Stimulated activated naive CD4-positive, alpha-beta T cell (primary cell): ENCODE measurements around the gene PLXND1.

Experiments used
- DNase-seq, 6 experiments: peaks; one replicate each; lab custom pipeline; 2025; lab: John Stamatoyannopoulos, UW

PLXND1 gene

GRCh38 chr3:129626744-129627349 lies 20.4 kb upstream of the PLXND1 start:
- DNase-seq: peak in 4 of 6 experiments; percentile 13 to 51 (median 34)

DNA sequence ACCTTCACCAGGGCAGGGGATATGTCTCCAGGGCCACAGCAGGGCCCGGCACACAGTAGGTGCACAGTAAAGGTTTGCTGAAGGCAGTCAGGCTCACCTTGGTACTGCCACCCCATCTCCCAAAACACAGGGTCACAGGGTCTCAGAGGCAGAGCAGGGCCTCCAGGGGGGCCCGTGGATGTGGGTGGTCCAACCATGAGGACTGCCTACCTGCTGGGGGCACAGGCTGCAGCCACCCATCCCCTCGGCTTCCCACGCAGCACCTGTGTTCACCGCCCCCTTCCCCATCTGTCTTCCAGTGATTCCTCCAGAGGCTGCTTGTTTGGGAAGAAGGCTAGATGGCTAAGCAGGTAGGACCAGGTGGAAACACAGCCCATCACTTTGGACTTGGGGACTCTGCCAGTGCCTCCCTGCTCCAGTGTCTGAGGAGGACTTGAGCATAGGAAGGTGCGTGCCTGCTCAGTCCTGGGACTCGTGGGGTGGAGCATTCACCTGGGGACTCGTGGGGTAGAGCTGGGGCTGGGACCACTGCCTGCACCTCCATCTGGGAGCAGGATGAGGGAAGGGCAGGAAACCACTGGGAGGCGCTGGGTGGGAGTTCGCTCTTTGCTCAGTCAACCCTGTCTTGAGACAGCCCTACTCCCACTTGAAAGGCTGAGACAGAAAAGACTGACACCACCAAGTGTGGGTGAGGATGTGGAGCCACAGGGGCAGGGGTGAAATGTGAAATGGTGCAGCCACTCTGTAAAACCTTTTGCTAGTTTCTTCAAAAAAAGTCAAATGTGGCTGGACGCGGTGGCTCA lies 18.8 kb upstream of the PLXND1 start:
- no peak for DNase-seq

DNA sequence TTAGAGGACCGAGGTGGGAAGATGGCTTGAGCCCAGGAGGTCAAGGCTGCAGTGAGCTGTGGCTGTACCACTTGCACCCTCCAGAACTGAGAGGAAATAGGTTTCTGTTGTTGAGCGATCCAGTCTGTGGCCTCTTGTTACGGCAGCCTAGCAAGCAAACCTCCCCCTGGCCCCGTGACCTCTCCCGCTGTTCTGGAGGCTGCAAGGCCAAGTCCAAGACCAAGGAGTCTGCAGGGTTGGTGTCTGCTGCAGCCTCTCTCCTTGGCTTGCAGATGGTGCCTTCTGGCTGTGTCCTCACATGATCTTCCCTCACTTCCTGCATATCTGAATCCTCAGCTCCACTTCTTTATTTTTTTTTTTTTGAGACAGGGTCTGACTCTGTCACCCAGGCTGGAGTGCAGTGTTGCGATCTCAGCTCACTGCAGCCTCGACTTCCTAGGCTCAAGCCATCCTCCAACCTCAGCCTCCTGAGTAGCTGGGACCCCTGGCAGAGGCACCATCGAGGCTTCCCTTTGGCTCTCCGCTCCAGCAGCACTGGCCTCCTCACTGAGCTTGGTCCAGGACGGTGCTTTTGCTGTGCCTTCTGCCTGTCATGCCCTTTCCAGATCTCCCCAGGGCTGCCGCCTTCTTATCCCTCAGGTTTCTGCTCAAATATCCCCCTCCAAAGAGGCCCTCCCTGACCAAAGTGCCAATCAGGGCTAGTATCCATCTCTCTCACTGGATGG lies 18.0 kb upstream of the PLXND1 start:
- no peak for DNase-seq

- DNase-seq: no peak
Observed at GRCh38 chr3:129623447-129624118, 17.1 kb upstream of the PLXND1 start.

- no peak for DNase-seq
Observed at GRCh38 chr3:129622933-129623332, 16.5 kb upstream of the PLXND1 start.

DNA sequence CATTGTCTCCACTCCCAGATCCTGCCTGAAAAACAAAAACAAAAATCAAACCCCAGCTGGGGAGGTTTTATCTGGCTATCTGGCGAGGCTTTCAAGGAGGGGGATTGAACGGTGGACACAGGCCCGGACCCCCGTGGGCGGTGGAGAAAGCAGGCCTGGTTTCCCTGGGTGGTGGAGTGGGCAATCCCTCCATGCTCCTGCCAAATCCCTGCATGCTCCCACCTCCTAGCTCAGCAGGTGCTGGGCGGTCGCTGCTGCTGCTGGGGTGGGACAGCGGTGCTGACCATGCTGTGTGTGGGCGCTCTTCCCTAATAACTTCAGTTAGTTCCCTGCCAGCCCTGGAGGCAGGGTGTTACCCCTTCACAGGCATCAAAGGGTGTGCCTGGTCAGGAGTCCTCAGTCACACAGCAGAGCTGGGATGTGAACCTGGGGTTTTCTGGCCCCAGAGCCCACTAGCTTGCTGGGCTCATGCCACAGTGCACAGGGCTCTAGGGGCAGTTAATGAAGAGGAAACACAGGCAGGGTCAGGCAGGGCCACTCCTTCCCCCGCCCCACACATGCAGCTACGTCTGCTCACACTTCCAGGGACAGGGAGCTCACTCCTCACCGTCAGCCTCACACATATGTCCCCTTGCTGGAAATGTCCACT lies 15.9 kb upstream of the PLXND1 start:
- DNase-seq: no peak

- DNase-seq: no peak
Observed at GRCh38 chr3:129621626-129622225, 15.2 kb upstream of the PLXND1 start.

GRCh38 chr3:129620828-129621559 lies 14.5 kb upstream of the PLXND1 start:
- DNase-seq: no peak

- no peak for DNase-seq
Observed at GRCh38 chr3:129619726-129620162, 13.3 kb upstream of the PLXND1 start.

DNA sequence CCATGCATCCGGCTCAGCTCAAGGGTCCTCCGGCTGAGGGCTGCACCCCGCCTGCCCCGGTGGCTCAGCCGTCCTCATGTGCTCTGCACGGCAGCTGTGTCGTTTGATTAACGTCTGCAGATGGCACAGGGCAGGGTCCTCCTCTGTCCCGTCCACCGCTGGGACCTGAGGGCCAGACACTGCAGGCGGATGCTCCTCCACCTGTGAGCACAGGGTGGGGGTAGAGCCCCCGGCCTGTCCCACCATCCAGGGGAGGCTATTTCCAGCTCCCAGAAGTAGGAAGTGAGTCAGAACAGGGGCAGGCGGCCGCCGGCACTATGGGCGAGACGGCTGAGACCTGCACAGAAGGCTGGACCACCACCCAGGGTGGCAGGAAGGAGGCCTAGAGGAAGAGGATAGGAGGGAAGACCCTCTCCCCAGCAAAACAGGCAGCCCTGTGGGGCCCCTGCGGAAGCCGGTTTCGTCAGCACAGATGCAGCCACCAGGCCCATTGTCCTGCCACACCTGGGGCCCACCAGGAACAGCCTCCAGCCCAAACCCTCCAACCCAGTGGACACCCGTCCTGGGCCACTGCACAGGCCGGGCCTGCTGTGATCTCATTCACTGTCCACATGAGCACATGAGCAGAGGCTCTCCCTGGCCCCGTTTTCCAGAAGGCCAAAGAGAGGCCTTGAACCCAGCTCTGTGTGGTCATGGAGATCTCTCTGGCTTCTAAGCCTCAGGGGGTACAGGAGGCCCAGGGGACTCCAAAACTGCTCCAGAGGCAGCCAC lies 12.6 kb upstream of the PLXND1 start:
- no peak for DNase-seq

DNA sequence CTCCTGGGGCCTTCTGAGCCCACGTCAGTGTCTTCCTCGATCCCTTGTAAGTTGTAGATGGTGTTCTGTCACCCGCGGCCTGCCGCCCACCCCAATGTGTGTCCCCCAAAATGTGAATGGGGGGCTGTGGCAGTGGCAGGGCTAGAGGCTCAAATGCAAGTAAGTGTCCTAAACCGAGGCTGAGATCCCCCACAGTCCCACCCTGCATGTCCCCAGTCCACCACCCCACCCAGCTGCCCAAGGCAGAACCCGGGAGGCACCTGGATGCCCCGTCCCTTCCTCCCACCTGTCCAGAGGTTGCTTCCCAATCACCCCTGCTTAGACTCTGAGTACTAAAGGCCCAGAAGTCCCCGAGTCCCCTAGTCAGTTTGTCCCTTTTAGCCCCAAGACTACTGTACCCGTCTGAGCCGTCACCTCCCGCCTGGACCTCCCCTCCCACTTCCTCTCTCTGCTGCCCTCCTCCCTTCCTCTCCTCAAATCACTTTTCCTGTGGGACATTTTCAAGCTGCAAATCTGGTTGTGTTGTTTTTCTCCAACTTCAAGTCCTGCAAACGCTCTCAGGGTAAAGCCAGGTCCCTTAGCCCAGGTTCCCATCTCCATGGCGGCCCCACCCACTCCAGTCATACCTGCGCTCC lies 11.8 kb upstream of the PLXND1 start:
- DNase-seq: no peak

GRCh38 chr3:129617381-129618185 lies 11.1 kb upstream of the PLXND1 start:
- DNase-seq: no peak

- DNase-seq: no peak
Observed at GRCh38 chr3:129616713-129617112, 10.2 kb upstream of the PLXND1 start.

- no peak for DNase-seq
Observed at GRCh38 chr3:129616291-129616690, 9.8 kb upstream of the PLXND1 start.

DNA sequence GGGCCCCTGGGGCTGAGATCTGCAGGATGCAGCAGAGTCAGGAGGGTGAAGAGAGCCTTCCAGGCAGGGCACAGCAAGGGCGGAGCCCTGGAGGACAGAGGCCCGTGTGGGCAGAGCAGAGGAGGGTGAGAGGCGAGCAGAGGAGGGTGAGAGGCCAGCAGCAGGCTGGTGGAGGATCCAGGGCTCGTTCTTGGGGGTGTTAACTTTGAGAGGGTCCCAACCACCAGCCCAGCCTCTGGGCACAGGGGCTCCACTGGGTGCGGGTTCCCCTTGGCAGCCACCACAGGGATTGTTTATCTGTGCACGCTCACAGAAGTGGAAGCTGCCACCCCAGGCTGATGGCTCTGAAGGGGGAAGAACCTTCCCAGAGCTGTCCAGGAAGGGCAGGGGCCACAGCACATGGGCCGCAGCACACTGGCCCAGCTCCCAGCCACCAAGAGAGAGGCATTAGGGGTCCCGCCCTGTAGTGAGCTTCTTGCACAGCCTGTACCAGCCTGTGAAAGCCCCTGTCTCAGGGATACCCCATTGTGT lies 9.3 kb upstream of the PLXND1 start:
- DNase-seq: no peak

- DNase-seq: no peak
Observed at GRCh38 chr3:129614927-129615363, 8.5 kb upstream of the PLXND1 start.

- DNase-seq: no peak
Observed at GRCh38 chr3:129614435-129614834, 8.0 kb upstream of the PLXND1 start.

DNA sequence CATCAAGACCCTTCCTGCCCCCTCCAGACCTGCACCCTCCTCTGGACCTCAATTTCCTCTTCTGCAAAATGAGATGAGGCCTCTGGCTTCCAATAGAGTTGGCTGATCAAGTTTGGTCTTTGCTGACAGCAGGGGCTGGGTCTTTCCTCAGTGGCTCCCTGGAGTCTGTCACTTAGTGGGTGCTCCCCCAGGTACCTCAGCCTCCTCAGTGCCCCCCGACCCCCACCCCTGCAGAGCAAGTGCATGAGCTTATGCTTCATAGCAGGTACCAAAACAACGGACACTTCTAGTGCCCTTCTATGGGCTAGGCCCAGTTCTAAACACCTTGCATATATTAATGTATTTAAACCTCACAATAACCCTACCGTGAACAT lies 6.9 kb upstream of the PLXND1 start:
- DNase-seq: no peak
